Fibroblast of lung (primary cell): Measurements from ENCODE around the gene VSIG10L2. TPM values are rescaled to one million over a fixed set of nuclear protein-coding genes. Genes with fewer than 3 reads are reported as not detected.

Experiments used
- DNase-seq, 2 donors: peaks; one replicate each; pipeline versions ENCODE4 v3.0.0 to v3.0.0-alpha.2; 2010; ENCODE audit warnings: low read depth in 2 of 2
- H2AFZ ChIP-seq: 2 replicates; pipeline ENCODE4 v1.5.1; 2012; ENCODE audit warnings: low read length, control low read depth, inconsistent platforms
- H3K27ac ChIP-seq: 2 replicates; pipeline ENCODE4 v1.5.1; 2011; ENCODE audit warnings: low read length, control low read depth; ENCODE audit not compliant: insufficient read depth
- H3K27me3 ChIP-seq: 2 replicates; pipeline ENCODE4 v1.5.1; 2011; ENCODE audit warnings: mild to moderate bottlenecking, low read length; ENCODE audit not compliant: control insufficient read depth, insufficient read depth
- H3K36me3 ChIP-seq: 2 replicates; pipeline ENCODE4 v1.5.1; 2011; ENCODE audit warnings: low read length; ENCODE audit not compliant: control insufficient read depth, insufficient read depth
- H3K4me1 ChIP-seq: 2 replicates; pipeline ENCODE4 v1.5.1; 2011; ENCODE audit warnings: low read length; ENCODE audit not compliant: control insufficient read depth, insufficient read depth; ENCODE audit errors: extremely low read depth
- H3K4me2 ChIP-seq: 2 replicates; pipeline ENCODE4 v1.5.1; 2011; ENCODE audit warnings: low read length, control low read depth; ENCODE audit not compliant: insufficient read depth; ENCODE audit errors: extremely low read depth
- H3K4me3 ChIP-seq, 4 experiments: fragments of 200-600 bp in 1 of 4; sonication (generic) in 1 of 4; replicated peaks in 1 of 4; 2 replicates each; pipeline ENCODE4 v1.5.1; 2011 to 2016; ENCODE audit warnings: low read length in 4 of 4, low read depth in 3 of 4, mild to moderate bottlenecking in 3 of 4, control low read depth in 2 of 4, inconsistent platforms in 1 of 4, mixed read lengths in 1 of 4; ENCODE audit not compliant: insufficient read depth in 1 of 4; ENCODE audit errors: control extremely low read depth in 1 of 4
- H3K79me2 ChIP-seq: 2 replicates; pipeline ENCODE4 v1.5.1; 2012; ENCODE audit warnings: mild to moderate bottlenecking, low read length, inconsistent platforms; ENCODE audit not compliant: control insufficient read depth, insufficient read depth
- H3K9ac ChIP-seq: 2 replicates; pipeline ENCODE4 v1.5.1; 2011; ENCODE audit warnings: mild to moderate bottlenecking, low read length, control low read depth; ENCODE audit not compliant: insufficient read depth
- H3K9me3 ChIP-seq: 2 replicates; pipeline ENCODE4 v1.5.1; 2012; ENCODE audit warnings: low read depth, low read length; ENCODE audit not compliant: control insufficient read depth, insufficient read depth
- H4K20me1 ChIP-seq: 2 replicates; pipeline ENCODE4 v1.5.1; 2011; ENCODE audit warnings: low read length; ENCODE audit not compliant: control insufficient read depth, insufficient read depth; ENCODE audit errors: extremely low read depth
- CTCF ChIP-seq, 2 donors: IDR thresholded peaks in 1 of 2; conservative IDR thresholded peaks in 1 of 2; 1 replicate in 1 of 2; 2 replicates in 1 of 2; pipeline ENCODE4 v1.5.1; 2011 to 2012; ENCODE audit warnings: low read length in 2 of 2, control low read depth in 1 of 2, inconsistent platforms in 1 of 2, low read depth in 1 of 2, mild to moderate bottlenecking in 1 of 2
- EZH2 ChIP-seq: IDR thresholded peaks from 2 replicates; pipeline ENCODE4 v1.5.1; 2012; ENCODE audit warnings: low read length, control low read depth, mild to moderate bottlenecking; ENCODE audit errors: missing control alignments
- polyA plus RNA-seq, 2 donors: library from polyadenylated mRNA; depleted of rRNA in 1 of 2; stranded (reverse) in 1 of 2; unstranded in 1 of 2; fragments of >200 nt; gene quantifications; 2 replicates each; pipeline ENCODE4 v1.2.1, GENCODE V29; 2011 to 2012; ENCODE audit warnings: missing spikeins in 1 of 2
- total RNA-seq: library from RNA; depleted of rRNA; stranded (reverse); fragments of >200 nt; gene quantifications from 2 replicates; pipeline ENCODE4 v1.2.1, GENCODE V29; 2014

Gene VSIG10L2
- total and polyA plus RNA-seq, 2 donors (not counting 1 experiment from before 2014, with no cell fraction given) = not detected

- H3K4me3 ChIP-seq = no peak overlapping the region
- H3K4me1 ChIP-seq = no peaks in the 10 kb centered on the region
- H2AFZ ChIP-seq = no peak overlapping the region
- H3K4me2 ChIP-seq = no peak overlapping the region
- H3K36me3 ChIP-seq = no peaks in the 10 kb centered on the region
- no peak overlapping the region for H3K27ac ChIP-seq
- H3K9ac ChIP-seq = no peak overlapping the region
- DNase-seq = no peak
- no peak for TF ChIP-seq EZH2
- TF ChIP-seq CTCF (conservative IDR thresholded peaks at IDR 0.05 in 1 of 2, IDR thresholded peaks at IDR 0.05 in 1 of 2; ENCODE audit: low read depth in 1 of 2, low read length in 2 of 2) = no peak
- H3K79me2 ChIP-seq = no peaks in the 10 kb centered on the region
- peaks cover 2% of the 10 kb centered on the region for H3K27me3 ChIP-seq
- H4K20me1 ChIP-seq = no peaks in the 10 kb centered on the region
- no peaks in the 10 kb centered on the region for H3K9me3 ChIP-seq
These were observed 1.0 kb downstream of the VSIG10L2 start for GRCh38 chr11:125946712-125947418.

- Histone ChIP-seq H3K4me3 (no peak overlapping the region), H3K4me2 (no peak overlapping the region), H3K79me2 (no peaks in the 10 kb centered on the region), H3K27me3 (peaks cover 2% of the 10 kb centered on the region), H4K20me1 (no peaks in the 10 kb centered on the region), H3K36me3 (no peaks in the 10 kb centered on the region), H3K4me1 (no peaks in the 10 kb centered on the region), H3K27ac (no peak overlapping the region), H3K9ac (no peak overlapping the region), H3K9me3 (no peaks in the 10 kb centered on the region), H2AFZ (no peak overlapping the region)
- TF ChIP-seq EZH2 (no peak), CTCF (conservative IDR thresholded peaks at IDR 0.05 in 1 of 2, IDR thresholded peaks at IDR 0.05 in 1 of 2; ENCODE audit: low read depth in 1 of 2, low read length in 2 of 2) (no peak)
- DNase-seq = no peak
These were observed 1.8 kb downstream of the VSIG10L2 start for GRCh38 chr11:125947419-125948277.

GRCh38 chr11:125948278-125949051 is 2.6 kb downstream of the VSIG10L2 start:
- Histone ChIP-seq H3K9me3 (no peaks in the 10 kb centered on the region), H3K79me2 (no peaks in the 10 kb centered on the region), H3K9ac (no peak overlapping the region), H3K4me2 (no peak overlapping the region), H4K20me1 (no peaks in the 10 kb centered on the region), H3K4me3 (no peak overlapping the region), H3K27me3 (peaks cover 2% of the 10 kb centered on the region), H2AFZ (no peak overlapping the region), H3K36me3 (no peaks in the 10 kb centered on the region), H3K4me1 (no peaks in the 10 kb centered on the region), H3K27ac (no peak overlapping the region)
- TF ChIP-seq CTCF (conservative IDR thresholded peaks at IDR 0.05 in 1 of 2, IDR thresholded peaks at IDR 0.05 in 1 of 2; ENCODE audit: low read depth in 1 of 2, low read length in 2 of 2) (no peak), EZH2 (no peak)
- DNase-seq = no peak
